H9 (cell line): ENCODE measurements around the gene MT1H. TPM values are rescaled to one million over a fixed set of nuclear protein-coding genes. Genes with fewer than 3 reads are reported as not detected.
"Not testable (repeated sequence)": the region's sequence is repeated elsewhere in the genome, so short reads cannot be mapped to it uniquely, and the experiment has no call there.

Experiments
- DNase-seq: peaks from one replicate; pipeline ENCODE4 v3.0.0-alpha.2; 2017
- H2AFZ ChIP-seq: one replicate; pipeline ENCODE4 v1.6.1; 2013; ENCODE audit warnings: mild to moderate bottlenecking, low read length, control low read depth, moderate library complexity
- H2AK5ac ChIP-seq: 2 replicates; pipeline ENCODE4 v1.6.1; 2013; ENCODE audit warnings: low read length, control low read depth, mixed read lengths; ENCODE audit not compliant: insufficient read length
- H2BK120ac ChIP-seq: one replicate; pipeline ENCODE4 v1.6.1; 2013; ENCODE audit warnings: low read depth, mild to moderate bottlenecking, low read length, control low read depth, inconsistent platforms; ENCODE audit not compliant: poor library complexity, severe bottlenecking
- H2BK12ac ChIP-seq: 2 replicates; pipeline ENCODE4 v1.6.1; 2013; ENCODE audit warnings: low read length, control low read depth, mixed read lengths, low read depth; ENCODE audit not compliant: insufficient read length
- H2BK15ac ChIP-seq: 2 replicates; pipeline ENCODE4 v1.6.1; 2013; ENCODE audit warnings: low read depth, low read length, control low read depth
- H2BK20ac ChIP-seq: one replicate; pipeline ENCODE4 v1.6.1; 2013; ENCODE audit warnings: low read depth, mild to moderate bottlenecking, low read length, control low read depth, inconsistent platforms; ENCODE audit not compliant: poor library complexity, severe bottlenecking
- H2BK5ac ChIP-seq: 2 replicates; pipeline ENCODE4 v1.6.1; 2013; ENCODE audit warnings: low read length, control low read depth, mixed read lengths; ENCODE audit not compliant: insufficient read length
- H3K14ac ChIP-seq: 2 replicates; pipeline ENCODE4 v1.6.1; 2013; ENCODE audit warnings: low read length, control low read depth; ENCODE audit not compliant: insufficient read depth
- H3K18ac ChIP-seq: 2 replicates; pipeline ENCODE4 v1.6.1; 2013; ENCODE audit warnings: low read depth, mild to moderate bottlenecking, mixed read lengths, low read length, control low read depth; ENCODE audit not compliant: insufficient read length
- H3K23ac ChIP-seq: 2 replicates; pipeline ENCODE4 v1.6.1; 2013; ENCODE audit warnings: low read length, control low read depth, mixed read lengths, low read depth; ENCODE audit not compliant: insufficient read length
- H3K23me2 ChIP-seq: 2 replicates; pipeline ENCODE4 v1.6.1; 2013; ENCODE audit warnings: low read depth, mild to moderate bottlenecking, mixed read lengths, low read length, control low read depth; ENCODE audit not compliant: insufficient read length, poor library complexity, severe bottlenecking
- H3K27ac ChIP-seq: 2 replicates; pipeline ENCODE4 v1.5.1; 2013; ENCODE audit warnings: low read length, control low read depth, mixed read lengths, low read depth; ENCODE audit not compliant: insufficient read length
- H3K27me3 ChIP-seq: 2 replicates; pipeline ENCODE4 v1.6.1; 2013; ENCODE audit warnings: low read length, control low read depth, inconsistent platforms; ENCODE audit not compliant: insufficient read depth
- H3K4ac ChIP-seq: 2 replicates; pipeline ENCODE4 v1.6.1; 2013; ENCODE audit warnings: low read depth, mild to moderate bottlenecking, control low read depth, inconsistent platforms, low read length, moderate library complexity
- H3K4me1 ChIP-seq: 2 replicates; pipeline ENCODE4 v1.6.1; 2013; ENCODE audit warnings: low read length, control low read depth, inconsistent platforms; ENCODE audit not compliant: insufficient read depth
- H3K4me2 ChIP-seq: 2 replicates; pipeline ENCODE4 v1.6.1; 2013; ENCODE audit warnings: low read length, control low read depth, mixed read lengths; ENCODE audit not compliant: insufficient read length, insufficient read depth
- H3K56ac ChIP-seq: 2 replicates; pipeline ENCODE4 v1.6.1; 2013; ENCODE audit warnings: low read depth, mild to moderate bottlenecking, mixed read lengths, low read length, control low read depth; ENCODE audit not compliant: insufficient read length
- H3K79me1 ChIP-seq: 2 replicates; pipeline ENCODE4 v1.6.1; 2013; ENCODE audit warnings: low read depth, mild to moderate bottlenecking, moderate library complexity, low read length, control low read depth, inconsistent platforms; ENCODE audit not compliant: insufficient read depth, poor library complexity, severe bottlenecking
- H3K79me2 ChIP-seq: 2 replicates; pipeline ENCODE4 v1.6.1; 2013; ENCODE audit warnings: low read length, control low read depth, inconsistent platforms; ENCODE audit not compliant: insufficient read depth
- H3K9ac ChIP-seq: 2 replicates; pipeline ENCODE4 v1.6.1; 2013; ENCODE audit warnings: low read length, control low read depth, mixed read lengths; ENCODE audit not compliant: insufficient read length; ENCODE audit errors: extremely low read depth
- H3K9me3 ChIP-seq: one replicate; pipeline ENCODE4 v1.6.1; 2013; ENCODE audit warnings: low read depth, low read length, inconsistent platforms; ENCODE audit not compliant: control insufficient read depth
- H3T11ph ChIP-seq: one replicate; pipeline ENCODE4 v1.6.1; 2013; ENCODE audit warnings: mild to moderate bottlenecking, low read length, control low read depth, inconsistent platforms
- H4K20me1 ChIP-seq: one replicate; pipeline ENCODE4 v1.6.1; 2013; ENCODE audit not compliant: control insufficient read depth, insufficient read length, insufficient read depth
- H4K5ac ChIP-seq: 2 replicates; pipeline ENCODE4 v1.6.1; 2013; ENCODE audit warnings: low read depth, mild to moderate bottlenecking, mixed read lengths, low read length, control low read depth; ENCODE audit not compliant: insufficient read length
- H4K8ac ChIP-seq: replicated peaks from 2 replicates; pipeline ENCODE4 v1.6.1; 2013; ENCODE audit warnings: low read length, control low read depth, mixed read lengths, low read depth; ENCODE audit not compliant: insufficient read length
- H4K91ac ChIP-seq: 2 replicates; pipeline ENCODE4 v1.6.1; 2013; ENCODE audit warnings: low read depth, mild to moderate bottlenecking, moderate library complexity, mixed read lengths, low read length, control low read depth; ENCODE audit not compliant: insufficient read length
- H3K27ac Mint-ChIP-seq, 3 experiments: 2 replicates in 2 of 3; 3 replicates in 1 of 3; pipeline ENCODE4 v1.8.0; 2020 to 2021; ENCODE audit warnings: mixed read lengths in 3 of 3, mild to moderate bottlenecking in 1 of 3, moderate library complexity in 1 of 3
- H3K27me3 Mint-ChIP-seq: 2 replicates; pipeline ENCODE4 v1.8.0; 2021; ENCODE audit warnings: low read depth, mild to moderate bottlenecking, moderate library complexity, mixed read lengths
- H3K36me3 Mint-ChIP-seq, 3 experiments: 2 replicates in 2 of 3; 3 replicates in 1 of 3; pipeline ENCODE4 v1.8.0; 2020 to 2021; ENCODE audit warnings: low read depth in 3 of 3, mixed read lengths in 3 of 3; ENCODE audit not compliant: insufficient read depth in 1 of 3
- H3K4me1 Mint-ChIP-seq, 2 experiments: 2 replicates each; pipeline ENCODE4 v1.8.0; 2020; ENCODE audit warnings: mixed read lengths in 2 of 2
- H3K4me3 Mint-ChIP-seq, 2 experiments: 2 replicates in 1 of 2; 3 replicates in 1 of 2; pipeline ENCODE4 v1.8.0; 2020 to 2021; ENCODE audit warnings: mild to moderate bottlenecking in 2 of 2, mixed read lengths in 2 of 2, moderate library complexity in 1 of 2
- H3K9me3 Mint-ChIP-seq, 2 experiments: 2 replicates in 1 of 2; 3 replicates in 1 of 2; pipeline ENCODE4 v1.8.0; 2020; ENCODE audit warnings: mild to moderate bottlenecking in 2 of 2, mixed read lengths in 2 of 2, moderate library complexity in 1 of 2
- WGBS: extraction: QIAGEN DNeasy Blood & Tissue Kit; methylation state at CpG from one replicate; pipeline ENCODE4 v1.1.7; 2013; ENCODE audit warnings: missing lambda C conversion rate, low lambda C conversion rate, mixed read lengths; ENCODE audit not compliant: insufficient read length; ENCODE audit errors: extremely low coverage; 5-methylcytosine and 5-hydroxymethylcytosine counted together
- total RNA-seq: library from RNA; stranded (reverse); gene quantifications from 2 replicates; pipeline ENCODE4 v1.2.1, GENCODE V29; 2021
- TF ChIP-seq, protein P1 (sequence below): fragments of 200-600 bp; sonication (generic); conservative IDR thresholded peaks from 3 replicates; pipeline ENCODE4 v1.8.0; 2021; ENCODE audit warnings: antibody characterized with exemption, mild to moderate bottlenecking

MT1H gene
- total RNA-seq, 1 experiment from 2014 or later = 12.5 TPM

DNA sequence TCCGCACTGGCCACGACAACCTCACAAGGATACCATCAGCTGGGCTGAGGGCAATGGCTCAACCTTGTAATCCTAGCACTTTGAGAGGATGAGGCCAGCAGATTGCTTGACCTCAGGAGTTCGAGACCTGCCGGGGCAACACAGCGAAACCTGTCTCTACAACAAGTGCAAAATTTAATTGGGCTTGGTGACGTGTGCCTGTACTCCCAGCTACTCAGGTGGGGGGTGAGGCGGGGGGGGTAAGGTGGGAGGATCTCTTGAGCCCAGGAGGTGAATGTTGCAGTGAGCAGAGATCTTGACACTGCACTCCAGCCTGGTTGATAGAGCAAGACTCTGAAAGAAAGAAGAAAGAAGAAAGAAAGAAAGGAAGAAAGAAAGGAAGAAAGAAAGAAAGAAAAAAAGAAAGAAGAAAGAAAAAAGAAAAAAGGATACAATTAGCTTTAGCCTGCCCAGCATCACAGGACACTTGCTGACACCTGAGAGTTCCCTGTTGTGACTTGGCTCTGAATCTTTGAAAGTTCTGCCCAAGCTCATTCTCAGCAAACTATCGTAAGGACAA is 49.2 kb upstream of the MT1H start:
- Mint-ChIP-seq H3K27ac (no peak overlapping the region), H3K36me3 (peaks cover 5 to 8% (median 5%) of the 10 kb centered on the region in 3 experiments), H3K4me1 (peaks cover 54 to 65% of the 10 kb centered on the region in 2 experiments), H3K4me3 (no peak overlapping the region), H3K27me3 (peaks cover 94% of the 10 kb centered on the region), H3K9me3 (peaks cover 3 to 19% of the 10 kb centered on the region in 2 experiments; a peak in 3 of 5 replicates)
- Histone ChIP-seq H3K23me2 (peaks cover 14% of the 10 kb centered on the region), H3K27me3 (peaks cover 59% of the 10 kb centered on the region), H4K5ac (no peak overlapping the region), H4K20me1 (no peaks in the 10 kb centered on the region), H3K14ac (no peak overlapping the region), H2BK20ac (no peak overlapping the region), H2AFZ (no peak overlapping the region), H4K91ac (no peak overlapping the region), H2AK5ac (no peak overlapping the region), H3K79me1 (no peaks in the 10 kb centered on the region), H3K4ac (no peak overlapping the region), H2BK120ac (no peak overlapping the region), H3K4me1 (no peaks in the 10 kb centered on the region; the same call in 1 of the 2 replicates), H3K23ac (no peak overlapping the region), H3T11ph (no peak overlapping the region), H3K79me2 (no peaks in the 10 kb centered on the region), H3K9ac (no peak overlapping the region), H4K8ac (no peak overlapping the region), H3K4me2 (no peak overlapping the region), H3K9me3 (peaks cover 6% of the 10 kb centered on the region), H3K18ac (no peak overlapping the region), H2BK12ac (no peak overlapping the region), H2BK15ac (no peak overlapping the region), H3K27ac (no peak overlapping the region), H3K56ac (no peak overlapping the region), H2BK5ac (no peak overlapping the region)
- no CpG with 5 or more reads among the region's 8 CpGs for WGBS
- TF ChIP-seq, protein P1, sequence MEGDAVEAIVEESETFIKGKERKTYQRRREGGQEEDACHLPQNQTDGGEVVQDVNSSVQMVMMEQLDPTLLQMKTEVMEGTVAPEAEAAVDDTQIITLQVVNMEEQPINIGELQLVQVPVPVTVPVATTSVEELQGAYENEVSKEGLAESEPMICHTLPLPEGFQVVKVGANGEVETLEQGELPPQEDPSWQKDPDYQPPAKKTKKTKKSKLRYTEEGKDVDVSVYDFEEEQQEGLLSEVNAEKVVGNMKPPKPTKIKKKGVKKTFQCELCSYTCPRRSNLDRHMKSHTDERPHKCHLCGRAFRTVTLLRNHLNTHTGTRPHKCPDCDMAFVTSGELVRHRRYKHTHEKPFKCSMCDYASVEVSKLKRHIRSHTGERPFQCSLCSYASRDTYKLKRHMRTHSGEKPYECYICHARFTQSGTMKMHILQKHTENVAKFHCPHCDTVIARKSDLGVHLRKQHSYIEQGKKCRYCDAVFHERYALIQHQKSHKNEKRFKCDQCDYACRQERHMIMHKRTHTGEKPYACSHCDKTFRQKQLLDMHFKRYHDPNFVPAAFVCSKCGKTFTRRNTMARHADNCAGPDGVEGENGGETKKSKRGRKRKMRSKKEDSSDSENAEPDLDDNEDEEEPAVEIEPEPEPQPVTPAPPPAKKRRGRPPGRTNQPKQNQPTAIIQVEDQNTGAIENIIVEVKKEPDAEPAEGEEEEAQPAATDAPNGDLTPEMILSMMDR = no peak
- DNase-seq = no peak

DNA sequence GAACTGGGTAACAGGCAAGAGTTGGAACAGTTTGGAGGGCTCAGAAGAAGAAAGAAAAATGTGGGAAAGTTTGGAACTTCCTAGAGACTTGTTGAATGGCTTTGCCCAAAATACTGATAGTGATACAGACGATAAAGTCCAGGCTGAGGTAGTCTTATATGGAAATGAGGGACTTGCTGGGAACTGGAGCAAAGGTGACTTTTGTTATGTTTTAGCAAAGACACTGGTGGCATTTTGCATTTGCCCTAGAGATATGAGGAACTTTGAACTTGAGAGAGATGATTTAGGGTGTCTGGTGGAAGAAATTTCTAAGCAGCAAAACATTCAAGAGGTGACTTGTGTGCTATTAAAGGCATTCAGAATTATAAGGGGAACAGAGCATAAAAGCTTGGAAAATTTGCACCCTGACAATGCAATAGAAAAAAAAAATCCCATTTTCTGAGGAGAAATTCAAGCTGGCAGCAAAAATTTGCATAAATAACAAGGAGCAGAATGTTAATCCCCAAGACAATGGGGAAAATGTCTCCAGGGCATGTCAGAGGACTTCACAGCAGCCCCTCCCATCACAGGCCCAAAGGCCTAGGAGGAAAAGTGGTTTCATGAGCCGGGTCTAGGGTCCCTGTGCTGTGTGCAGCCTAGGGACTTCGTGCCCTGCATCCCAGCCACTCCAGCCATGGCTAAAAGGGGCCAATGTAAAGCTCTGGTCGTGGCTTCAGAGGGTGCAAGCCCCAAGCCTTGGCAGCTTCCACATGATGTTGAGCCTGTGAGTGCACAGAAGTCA is 47.8 kb upstream of the MT1H start:
- H2BK20ac ChIP-seq, H3K27ac Mint-ChIP-seq, H2BK15ac ChIP-seq, H3K9me3 ChIP-seq, H3K79me1 ChIP-seq, H3T11ph ChIP-seq, H4K8ac ChIP-seq, H4K91ac ChIP-seq, H2AK5ac ChIP-seq, H2BK120ac ChIP-seq, H4K20me1 ChIP-seq, DNase-seq, H2BK5ac ChIP-seq, H3K4ac ChIP-seq, H3K14ac ChIP-seq, H3K18ac ChIP-seq, H4K5ac ChIP-seq, H2BK12ac ChIP-seq, H2AFZ ChIP-seq, H3K9ac ChIP-seq, H3K36me3 Mint-ChIP-seq, H3K4me1 ChIP-seq, H3K56ac ChIP-seq, H3K4me3 Mint-ChIP-seq, H3K27ac ChIP-seq, H3K4me2 ChIP-seq, H3K23ac ChIP-seq, H3K79me2 ChIP-seq: not testable (repeated sequence)
- no CpG with 5 or more reads among the region's 4 CpGs for WGBS
- H3K27me3 Mint-ChIP-seq = peaks cover 94% of the 10 kb centered on the region
- peaks cover 59 to 73% of the 10 kb centered on the region in 2 experiments for H3K4me1 Mint-ChIP-seq
- H3K9me3 Mint-ChIP-seq = peaks cover 3 to 19% of the 10 kb centered on the region in 2 experiments; a peak in 3 of 5 replicates
- Histone ChIP-seq H3K27me3 (peaks cover 65% of the 10 kb centered on the region), H3K23me2 (peaks cover 17% of the 10 kb centered on the region)
